HCT116 (cell line): ENCODE measurements around the gene TRIM62.

ENCODE experiments used
- CTCF ChIP-seq, 3 experiments: fragments of 200-600 bp in 1 of 3; sonication (generic) in 1 of 3; IDR thresholded peaks in 2 of 3; conservative IDR thresholded peaks in 1 of 3; 2 replicates each; pipeline ENCODE4 v1.5.1; 2012 to 2017; ENCODE audit warnings: low read depth in 2 of 3, low read length in 2 of 3, antibody characterized with exemption in 1 of 3, borderline replicate concordance in 1 of 3, control low read depth in 1 of 3, mild to moderate bottlenecking in 1 of 3, mixed read lengths in 1 of 3, mixed run types in 1 of 3, moderate library complexity in 1 of 3; ENCODE audit not compliant: insufficient read depth in 1 of 3
- EGR1 ChIP-seq: IDR thresholded peaks from 2 replicates; pipeline ENCODE4 v1.6.1; 2012; ENCODE audit warnings: low read depth
- ELF1 ChIP-seq: IDR thresholded peaks from 2 replicates; pipeline ENCODE4 v1.6.1; 2012; ENCODE audit warnings: low read depth, borderline replicate concordance
- EZH2 ChIP-seq: fragments of 200-600 bp; sonication (generic); IDR thresholded peaks from 2 replicates; pipeline ENCODE4 v1.6.1; 2017; ENCODE audit warnings: antibody characterized with exemption, mixed run types
- FOSL1 ChIP-seq: IDR thresholded peaks from 2 replicates; pipeline ENCODE4 v1.6.1; 2012; ENCODE audit warnings: low read depth
- JUND ChIP-seq: IDR thresholded peaks from 2 replicates; pipeline ENCODE4 v1.6.1; 2012
- MAX ChIP-seq: IDR thresholded peaks from 2 replicates; pipeline ENCODE4 v1.6.1; 2012
- POLR2AphosphoS5 ChIP-seq: IDR thresholded peaks from 2 replicates; pipeline ENCODE4 v1.6.1; 2011; ENCODE audit warnings: mild to moderate bottlenecking, low read depth, low read length, moderate library complexity
- REST ChIP-seq: IDR thresholded peaks from 2 replicates; pipeline ENCODE4 v1.6.1; 2012; ENCODE audit warnings: low read depth
- SIN3A ChIP-seq: IDR thresholded peaks from 2 replicates; pipeline ENCODE4 v1.6.1; 2012; ENCODE audit warnings: low read depth
- TCF7L2 ChIP-seq: IDR thresholded peaks from 2 replicates; pipeline ENCODE4 v1.7.0; 2011; ENCODE audit warnings: borderline replicate concordance, inconsistent platforms; ENCODE audit not compliant: insufficient read depth, insufficient read length; ENCODE audit errors: extremely low read depth

- no peak for TF ChIP-seq REST
- TF ChIP-seq CTCF (IDR thresholded peaks at IDR 0.05 in 2 of 3, conservative IDR thresholded peaks at IDR 0.05 in 1 of 3; ENCODE audit: borderline replicate concordance in 1 of 3, insufficient read depth in 1 of 3, low read depth in 2 of 3, low read length in 2 of 3): no peak
- no peak for TF ChIP-seq POLR2AphosphoS5
- TF ChIP-seq EZH2: no peak
- TF ChIP-seq TCF7L2: no peak
- no peak for TF ChIP-seq EGR1
- no peak for TF ChIP-seq MAX
- TF ChIP-seq ELF1: no peak
- TF ChIP-seq JUND: no peak
- TF ChIP-seq FOSL1: no peak
- TF ChIP-seq SIN3A: no peak
Observed at GRCh38 chr1:33096363-33097005, 85.4 kb downstream of the TRIM62 start.
